ENCODE data around the gene SLC27A5.
"Not testable (repeated sequence)": the region's sequence is repeated elsewhere in the genome, so short reads cannot be mapped to it uniquely, and the experiment has no call there.

SLC27A5 gene

GRCh38 chr19:58522709-58523108 lies 10.9 kb upstream of the SLC27A5 start:
- DNase-seq (ENCODE audit: low read depth): no peak

GRCh38 chr19:58521651-58522050 lies 9.9 kb upstream of the SLC27A5 start:
- no peak for DNase-seq (ENCODE audit: low read depth)

GRCh38 chr19:58520257-58520599 lies 8.4 kb upstream of the SLC27A5 start:
- no peak for DNase-seq (ENCODE audit: low read depth)

GRCh38 chr19:58519355-58520256 lies 7.8 kb upstream of the SLC27A5 start, which contains the start of gene ZBTB45:
Gene ZBTB45 (minus strand): TSS chr19:58519810. CDS start chr19:58517673, 2,137 bp downstream.
- peak; percentile 86 for DNase-seq (ENCODE audit: low read depth)

GRCh38 chr19:58519087-58519354 lies 7.2 kb upstream of the SLC27A5 start:
- DNase-seq (ENCODE audit: low read depth): peak; percentile 42

GRCh38 chr19:58518256-58519086 lies 6.7 kb upstream of the SLC27A5 start:
- DNase-seq (ENCODE audit: low read depth): no peak

- DNase-seq (ENCODE audit: low read depth): no peak
Measured at GRCh38 chr19:58516964-58517833, 5.4 kb upstream of the SLC27A5 start.

GRCh38 chr19:58516246-58516836 lies 4.5 kb upstream of the SLC27A5 start:
- no peak for DNase-seq (ENCODE audit: low read depth)

GRCh38 chr19:58515259-58515658 lies 3.5 kb upstream of the SLC27A5 start:
- no peak for DNase-seq (ENCODE audit: low read depth)

GRCh38 chr19:58514564-58515022 lies 2.8 kb upstream of the SLC27A5 start:
- no peak for DNase-seq (ENCODE audit: low read depth)

- DNase-seq (ENCODE audit: low read depth): peak; percentile 93
Measured at GRCh38 chr19:58513694-58514563, 2.1 kb upstream of the SLC27A5 start.

- no peak for DNase-seq (ENCODE audit: low read depth)
Measured at GRCh38 chr19:58513213-58513693, 1.5 kb upstream of the SLC27A5 start.

GRCh38 chr19:58510084-58510862 lies 1.5 kb downstream of the SLC27A5 start:
- no peak for DNase-seq (ENCODE audit: low read depth)

GRCh38 chr19:58509731-58510083 lies 2.1 kb downstream of the SLC27A5 start:
- no peak for DNase-seq (ENCODE audit: low read depth)

GRCh38 chr19:58507602-58508223 lies 4.1 kb downstream of the SLC27A5 start:
- not testable (repeated sequence) for DNase-seq (ENCODE audit: low read depth)

- DNase-seq (ENCODE audit: low read depth): no peak
Measured at GRCh38 chr19:58500242-58500641, 11.6 kb downstream of the SLC27A5 start.

GRCh38 chr19:58499021-58499927 lies 12.5 kb downstream of the SLC27A5 start:
- DNase-seq (ENCODE audit: low read depth): peak; percentile 99

GRCh38 chr19:58498316-58499020 lies 13.3 kb downstream of the SLC27A5 start:
- no peak for DNase-seq (ENCODE audit: low read depth)
